HG03442 (cell line): ENCODE data around the gene CCZ1B.
"Not testable (repeated sequence)": the region's sequence is repeated elsewhere in the genome, so short reads cannot be mapped to it uniquely, and the experiment has no call there.

Experiments used
- ATAC-seq: cut with Tn5 transposase; IDR thresholded peaks from one replicate; pipeline ENCODE4 v1.9.1; 2021; ENCODE audit warnings: mild to moderate bottlenecking, moderate library complexity; ENCODE audit not compliant: unreplicated experiment

CCZ1B gene

GRCh38 chr7:6749335-6749734 is 76.7 kb downstream of the CCZ1B start:
- not testable (repeated sequence) for ATAC-seq
